IMR-90 (cell line): Measurements from ENCODE around the gene TRAF7. TPM values are rescaled to one million over a fixed set of nuclear protein-coding genes. Genes with fewer than 3 reads are reported as not detected.

Experiments
- ATAC-seq: fragments of 200-7000 bp; cut with Tn5 transposase; 2 replicates; pipeline ENCODE4 v1.9.1; 2020; ENCODE audit warnings: low read depth, mild to moderate bottlenecking, moderate library complexity
- BruUV-seq: library from RNA; stranded (reverse); fragments of 400-500 nt; replicated peaks from 2 replicates; lab custom pipeline; 2021; lab: Mats Ljungman, UMichigan
- CTCF ChIA-PET: fragments of 300-600 bp; formaldehyde crosslinking; extraction: SDS; loops from one replicate; lab custom pipeline; 2021; ENCODE audit warnings: antibody characterized with exemption; lab: Yijun Ruan, JAX
- POLR2A ChIA-PET: fragments of 300-600 bp; sonication (Branson Sonifier 250); formaldehyde crosslinking; loops from one replicate; lab custom pipeline; 2022; ENCODE audit warnings: antibody characterized with exemption; ENCODE audit not compliant: unreplicated experiment; lab: Charles Lee
- DNase-seq: peaks from one replicate; pipeline ENCODE4 v3.0.0; 2013
- H2AFZ ChIP-seq: replicated peaks from 2 replicates; pipeline ENCODE3; 2013; ENCODE audit warnings: low read length, mild to moderate bottlenecking; ENCODE audit not compliant: poor library complexity
- H2AK5ac ChIP-seq: 2 replicates; pipeline ENCODE4 v1.6.1; 2013; ENCODE audit warnings: low read depth, low read length, inconsistent platforms
- H2AK9ac ChIP-seq: replicated peaks from 2 replicates; pipeline ENCODE3; 2013; ENCODE audit warnings: mild to moderate bottlenecking, low read depth, low read length, moderate library complexity; ENCODE audit not compliant: poor library complexity
- H2BK120ac ChIP-seq: 2 replicates; pipeline ENCODE4 v1.6.1; 2013; ENCODE audit warnings: low read depth, low read length, inconsistent platforms
- H2BK15ac ChIP-seq: 3 replicates; pipeline ENCODE4 v1.6.1; 2013; ENCODE audit warnings: low read depth, low read length, inconsistent platforms
- H2BK20ac ChIP-seq: 2 replicates; pipeline ENCODE4 v1.6.1; 2013; ENCODE audit warnings: low read depth, mild to moderate bottlenecking, inconsistent platforms, low read length, moderate library complexity
- H2BK5ac ChIP-seq: 2 replicates; pipeline ENCODE4 v1.6.1; 2013; ENCODE audit warnings: mild to moderate bottlenecking, low read depth, low read length, inconsistent platforms; ENCODE audit not compliant: poor library complexity, severe bottlenecking
- H3K14ac ChIP-seq: replicated peaks from 2 replicates; pipeline ENCODE4 v1.6.1; 2013; ENCODE audit warnings: low read depth, low read length, inconsistent platforms
- H3K18ac ChIP-seq: 2 replicates; pipeline ENCODE4 v1.6.1; 2013; ENCODE audit warnings: low read depth, low read length, control low read depth
- H3K23ac ChIP-seq: 2 replicates; pipeline ENCODE4 v1.6.1; 2013; ENCODE audit warnings: low read depth, low read length, inconsistent platforms
- H3K27ac ChIP-seq: 2 replicates; pipeline ENCODE4 v1.5.1; 2013; ENCODE audit warnings: mild to moderate bottlenecking, control low read depth, low read length; ENCODE audit not compliant: insufficient read depth
- H3K27me3 ChIP-seq: 2 replicates; pipeline ENCODE4 v1.6.1; 2013; ENCODE audit warnings: low read length; ENCODE audit not compliant: control insufficient read depth, insufficient read depth
- H3K36me3 ChIP-seq: 2 replicates; pipeline ENCODE4 v1.6.1; 2013; ENCODE audit warnings: low read length, mixed read lengths; ENCODE audit not compliant: control insufficient read depth, insufficient read depth
- H3K4ac ChIP-seq: 2 replicates; pipeline ENCODE4 v1.6.1; 2013; ENCODE audit warnings: low read depth, low read length, inconsistent platforms
- H3K4me1 ChIP-seq: 2 replicates; pipeline ENCODE4 v1.6.1; 2013; ENCODE audit warnings: low read length, mixed read lengths; ENCODE audit not compliant: control insufficient read depth, insufficient read depth
- H3K4me2 ChIP-seq: 2 replicates; pipeline ENCODE4 v1.6.1; 2013; ENCODE audit warnings: low read depth, mild to moderate bottlenecking, control low read depth, low read length, moderate library complexity
- H3K4me3 ChIP-seq: 2 replicates; pipeline ENCODE4 v1.5.1; 2013; ENCODE audit warnings: low read depth, mild to moderate bottlenecking, control low read depth, low read length, moderate library complexity; ENCODE audit not compliant: insufficient read depth
- H3K56ac ChIP-seq: 2 replicates; pipeline ENCODE4 v1.6.1; 2013; ENCODE audit warnings: low read length, inconsistent platforms; ENCODE audit not compliant: insufficient read depth; ENCODE audit errors: extremely low read depth
- H3K79me1 ChIP-seq, 2 experiments: 2 replicates each; pipeline ENCODE4 v1.6.1; 2013; ENCODE audit warnings: low read length in 2 of 2, inconsistent platforms in 1 of 2, low read depth in 1 of 2
- H3K9ac ChIP-seq: 2 replicates; pipeline ENCODE4 v1.6.1; 2013; ENCODE audit warnings: low read depth, low read length, control low read depth
- H3K9me1 ChIP-seq: 2 replicates; pipeline ENCODE4 v1.6.1; 2013; ENCODE audit warnings: low read length, inconsistent platforms; ENCODE audit not compliant: insufficient read depth
- H3K9me3 ChIP-seq: 2 replicates; pipeline ENCODE4 v1.6.1; 2013; ENCODE audit warnings: low read length; ENCODE audit not compliant: control insufficient read depth, insufficient read depth
- H4K20me1 ChIP-seq: 2 replicates; pipeline ENCODE4 v1.6.1; 2013; ENCODE audit warnings: low read length, inconsistent platforms; ENCODE audit not compliant: insufficient read depth
- H4K5ac ChIP-seq: 2 replicates; pipeline ENCODE4 v1.6.1; 2013; ENCODE audit warnings: mild to moderate bottlenecking, low read depth, low read length, control low read depth
- H4K8ac ChIP-seq, 2 experiments: 2 replicates each; pipeline ENCODE4 v1.6.1; 2013; ENCODE audit warnings: low read depth in 2 of 2, low read length in 2 of 2, control low read depth in 1 of 2, inconsistent platforms in 1 of 2
- H4K91ac ChIP-seq: 2 replicates; pipeline ENCODE4 v1.6.1; 2013; ENCODE audit warnings: low read depth, low read length, inconsistent platforms; ENCODE audit not compliant: insufficient read depth
- BHLHE40 ChIP-seq: fragments of 150-350 bp; IDR thresholded peaks from 2 replicates; pipeline ENCODE4 v1.6.1; 2016; ENCODE audit warnings: mild to moderate bottlenecking, low read depth, low read length
- CEBPB ChIP-seq: IDR thresholded peaks from 2 replicates; pipeline ENCODE4 v1.6.1; 2012; ENCODE audit warnings: low read depth, low read length, improper control_type of control experiment
- CHD1 ChIP-seq: IDR thresholded peaks from 2 replicates; pipeline ENCODE4 v1.6.1; 2012; ENCODE audit warnings: low read depth, low read length, improper control_type of control experiment
- CTCF ChIP-seq: conservative IDR thresholded peaks from 2 replicates; pipeline ENCODE4 v1.5.1; 2012; ENCODE audit warnings: mild to moderate bottlenecking, low read depth, low read length, improper control_type of control experiment
- FOS ChIP-seq: fragments of 150-350 bp; IDR thresholded peaks from 2 replicates; pipeline ENCODE4 v1.6.1; 2016; ENCODE audit warnings: low read depth, low read length
- MAZ ChIP-seq: IDR thresholded peaks from 2 replicates; pipeline ENCODE4 v1.6.1; 2012; ENCODE audit warnings: low read depth, mild to moderate bottlenecking, low read length, improper control_type of control experiment, moderate library complexity, borderline replicate concordance
- MXI1 ChIP-seq: IDR thresholded peaks from 2 replicates; pipeline ENCODE4 v1.6.1; 2012; ENCODE audit warnings: low read depth, mild to moderate bottlenecking, low read length, moderate library complexity, borderline replicate concordance
- POLR2A ChIP-seq: IDR thresholded peaks from 2 replicates; pipeline ENCODE4 v1.6.1; 2012; ENCODE audit warnings: mild to moderate bottlenecking, low read depth, low read length
- SMC3 ChIP-seq: fragments of 150-350 bp; IDR thresholded peaks from 2 replicates; pipeline ENCODE4 v1.6.1; 2016; ENCODE audit warnings: low read depth, mild to moderate bottlenecking, antibody characterized with exemption, low read length, moderate library complexity
- WGBS, 2 experiments: methylation state at CpG; one replicate each; pipeline versions ENCODE4 v1.1.5 to v1.1.7; 2013; ENCODE audit warnings: missing lambda C conversion rate in 2 of 2; ENCODE audit not compliant: insufficient read length in 1 of 2; ENCODE audit errors: extremely low coverage in 2 of 2; 5-methylcytosine and 5-hydroxymethylcytosine counted together
- dilution Hi-C: fragments of 300-500 bp; cut with HindIII; formaldehyde crosslinking; loops from one replicate; pipeline ENCODE4 v1.14.3; 2018; ENCODE audit warnings: low sequenced_read_pairs; ENCODE audit not compliant: unreplicated experiment
- in situ Hi-C: fragments of 300-500 bp; cut with MboI; formaldehyde crosslinking; loops from 3 replicates; pipeline ENCODE4 v1.14.3; 2019; ENCODE audit warnings: low sequenced_read_pairs, inconsistent platforms, mixed read lengths
- intact Hi-C: fragments of 100-400 bp; cut with micrococcal nuclease; formaldehyde crosslinking; loops from 2 replicates; pipeline ENCODE4 v1.10.0; 2022
- polyA plus RNA-seq, 3 experiments: library from polyadenylated mRNA; depleted of rRNA; stranded (reverse); fragments of >200 nt; gene quantifications; 2 replicates each; pipeline ENCODE4 v1.2.3, GENCODE V29; 2012; ENCODE audit warnings: low replicate concordance in 1 of 3
- total RNA-seq: library from RNA; depleted of rRNA; stranded (reverse); fragments of >200 nt; gene quantifications from 2 replicates; pipeline ENCODE4 v1.2.3, GENCODE V29; 2012
- TF ChIP-seq, protein P1 (sequence below): fragments of 150-350 bp; IDR thresholded peaks from 2 replicates; pipeline ENCODE4 v1.6.1; 2017; ENCODE audit warnings: mild to moderate bottlenecking, antibody characterized with exemption, low read length, low read depth

Gene TRAF7
- total and polyA plus RNA-seq, 2 of the 4 experiments (the other 2 are of a cell fraction): 29.6 to 52.6 TPM

- no peak for TF ChIP-seq CTCF
Measured at GRCh38 chr16:2170587-2171435, 15.2 kb downstream of the TRAF7 start (continued).

GRCh38 chr16:2171601-2172178 lies 16.1 kb downstream of the TRAF7 start:
- H2BK15ac ChIP-seq: no peak overlapping the region
- no peak overlapping the region for H4K5ac ChIP-seq
- H3K4ac ChIP-seq: no peak overlapping the region
- no peak overlapping the region for H2AK5ac ChIP-seq
- no peak overlapping the region for H3K4me3 ChIP-seq
- in situ Hi-C loops (no loop called here), dilution Hi-C loops (no loop called here), intact Hi-C loops (no loop called here)
- peaks cover 66% of the 10 kb centered on the region for H3K36me3 ChIP-seq
- no peak overlapping the region for H2BK120ac ChIP-seq
- no peaks in the 10 kb centered on the region for H3K27me3 ChIP-seq
- H2AFZ ChIP-seq: no peak overlapping the region
- no peak for TF ChIP-seq CEBPB
- TF ChIP-seq CHD1: no peak
- TF ChIP-seq BHLHE40: no peak
- TF ChIP-seq SMC3: no peak
- no peak for TF ChIP-seq MXI1
- TF ChIP-seq, protein P1, sequence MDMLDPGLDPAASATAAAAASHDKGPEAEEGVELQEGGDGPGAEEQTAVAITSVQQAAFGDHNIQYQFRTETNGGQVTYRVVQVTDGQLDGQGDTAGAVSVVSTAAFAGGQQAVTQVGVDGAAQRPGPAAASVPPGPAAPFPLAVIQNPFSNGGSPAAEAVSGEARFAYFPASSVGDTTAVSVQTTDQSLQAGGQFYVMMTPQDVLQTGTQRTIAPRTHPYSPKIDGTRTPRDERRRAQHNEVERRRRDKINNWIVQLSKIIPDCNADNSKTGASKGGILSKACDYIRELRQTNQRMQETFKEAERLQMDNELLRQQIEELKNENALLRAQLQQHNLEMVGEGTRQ: no peak
- TF ChIP-seq CTCF: no peak
- no peak for TF ChIP-seq FOS
- no peak for TF ChIP-seq MAZ
- no peak for TF ChIP-seq POLR2A
- no peak overlapping the region for H3K27ac ChIP-seq
- no peak overlapping the region for H2BK20ac ChIP-seq
- POLR2A ChIA-PET: no interaction called here
- no peak overlapping the region for H2BK5ac ChIP-seq
- no peak overlapping the region for H3K14ac ChIP-seq
- H3K79me1 ChIP-seq: peaks cover 0 to 4% of the 10 kb centered on the region in 2 experiments; a peak in 3 of 4 replicates
- H3K4me1 ChIP-seq: no peaks in the 10 kb centered on the region
- H3K9me1 ChIP-seq: no peaks in the 10 kb centered on the region
- no peak overlapping the region for H3K4me2 ChIP-seq
- H3K9ac ChIP-seq: no peak overlapping the region
- no TSS peak for BruUV-seq
- H3K23ac ChIP-seq: no peak overlapping the region
- H2AK9ac ChIP-seq: no peak overlapping the region
- 95% methylated on average over 8 of the region's 28 CpGs; no CpG with 5 or more reads in 1 of the 2 experiments for WGBS, 2 experiments
- DNase-seq (no peak), ATAC-seq (no peak)
- H3K56ac ChIP-seq: no peak overlapping the region
- no peak overlapping the region for H3K18ac ChIP-seq
- H4K20me1 ChIP-seq: peaks cover 6% of the 10 kb centered on the region
- no peaks in the 10 kb centered on the region for H3K9me3 ChIP-seq
- CTCF ChIA-PET: no interaction called here
- H4K8ac ChIP-seq: no peak overlapping the region
- H4K91ac ChIP-seq: no peak overlapping the region
